Prostate gland (tissue), 2 donors: ENCODE data around the gene FTCD. TPM values are rescaled to one million over a fixed set of nuclear protein-coding genes. Genes with fewer than 3 reads are reported as not detected.
"Not testable (repeated sequence)": the region's sequence is repeated elsewhere in the genome, so short reads cannot be mapped to it uniquely, and the experiment has no call there.

Experiments used
- DNase-seq: peaks from one replicate; pipeline ENCODE4 v3.0.0-alpha.2; 2019; ENCODE audit warnings: low spot score
- H3K27ac ChIP-seq, 2 donors: fragments of 200-600 bp; sonication (generic); 2 replicates each; pipeline ENCODE4 v1.5.1; 2017 to 2019
- H3K27me3 ChIP-seq: fragments of 200-600 bp; sonication (generic); replicated peaks from 2 replicates; pipeline ENCODE4 v1.5.1; 2019; ENCODE audit not compliant: insufficient read depth
- H3K36me3 ChIP-seq, 2 donors: fragments of 200-600 bp; sonication (generic); 1 replicate in 1 of 2; 2 replicates in 1 of 2; pipeline versions ENCODE4 v1.5.1 to v1.8.1; 2017 to 2019
- H3K4me1 ChIP-seq: fragments of 200-600 bp; sonication (generic); replicated peaks from 2 replicates; pipeline ENCODE4 v1.5.1; 2019
- H3K4me3 ChIP-seq, 2 donors: fragments of 200-600 bp; sonication (generic); 2 replicates each; pipeline ENCODE4 v1.5.1; 2017 to 2019
- H3K9me3 ChIP-seq: fragments of 200-600 bp; sonication (generic); 2 replicates; pipeline ENCODE4 v1.5.1; 2017
- CTCF ChIP-seq, 4 experiments: fragments of 200-600 bp in 2 of 4; fragments of 450-650 bp in 2 of 4; sonication (generic) in 2 of 4; IDR thresholded peaks; 1 replicate in 3 of 4; 2 replicates in 1 of 4; pipeline ENCODE4 v1.5.1; 2016 to 2019; ENCODE audit warnings: antibody characterized with exemption in 4 of 4, mild to moderate bottlenecking in 2 of 4, moderate library complexity in 2 of 4
- POLR2A ChIP-seq: fragments of 450-650 bp; IDR thresholded peaks from one replicate; pipeline ENCODE4 v1.6.1; 2016; ENCODE audit warnings: antibody characterized with exemption, mild to moderate bottlenecking
- POLR2AphosphoS5 ChIP-seq: sonication (generic); formaldehyde crosslinking; IDR thresholded peaks from one replicate; pipeline ENCODE4 v1.6.1; 2017; ENCODE audit warnings: antibody characterized with exemption
- WGBS: methylation state at CpG from one replicate; pipeline ENCODE4 v1.1.5; 2018; 5-methylcytosine and 5-hydroxymethylcytosine counted together
- intact Hi-C: fragments of 100-400 bp; cut with DNase I; formaldehyde crosslinking; loops from one replicate; pipeline ENCODE4 v1.14.2; 2022
- total RNA-seq, 2 donors: library from RNA; depleted of rRNA; stranded (reverse); fragments of >200 nt; gene quantifications; one replicate each; pipeline ENCODE4 v1.1.0, GENCODE V29; 2016

The FTCD gene
- total RNA-seq, 2 donors from 2014 or later: 1.4 to 19.0 TPM

GRCh38 chr21:46179708-46180078 lies 24.3 kb upstream of the FTCD start:
- WGBS: 74% methylated on average over 17 of the region's 17 CpGs
- Histone ChIP-seq H3K36me3 (no peaks in the 10 kb centered on the region), H3K9me3 (no peaks in the 10 kb centered on the region), H3K27me3 (no peaks in the 10 kb centered on the region), H3K27ac (peak overlapping the region in 1 of 2 donors; percentile 57), H3K4me1 (no peaks in the 10 kb centered on the region), H3K4me3 (no peak overlapping the region)
- DNase-seq: no peak
- intact Hi-C loops: loop anchor here (5.0 kb wide), 1 partner anchor 37 kb away; no protein-coding TSS in a partner anchor
- TF ChIP-seq CTCF (IDR thresholded peaks at IDR 0.05) (no peak), POLR2A (no peak), POLR2AphosphoS5 (no peak)

GRCh38 chr21:46178961-46179360 lies 23.6 kb upstream of the FTCD start:
- Histone ChIP-seq H3K4me1 (no peaks in the 10 kb centered on the region), H3K4me3 (no peak overlapping the region), H3K27me3 (no peaks in the 10 kb centered on the region), H3K27ac (peak overlapping the region in 1 of 2 donors; percentile 57), H3K9me3 (no peaks in the 10 kb centered on the region), H3K36me3 (no peaks in the 10 kb centered on the region)
- intact Hi-C loops: no loop called here
- 82% methylated on average over 4 of the region's 4 CpGs for WGBS
- no peak for TF ChIP-seq POLR2A
- no peak for TF ChIP-seq POLR2AphosphoS5
- TF ChIP-seq CTCF (IDR thresholded peaks at IDR 0.05): no peak
- DNase-seq: no peak

- DNase-seq, H3K4me3 ChIP-seq, H3K36me3 ChIP-seq, intact Hi-C loops, H3K27me3 ChIP-seq, H3K9me3 ChIP-seq, H3K4me1 ChIP-seq: not testable (repeated sequence)
- peak; percentile 76 for TF ChIP-seq POLR2AphosphoS5
- H3K27ac ChIP-seq: peak overlapping the region in 1 of 2 donors; percentile 79
- WGBS: 82% methylated on average over 3 of the region's 3 CpGs
Measured at GRCh38 chr21:46176443-46177129, 21.2 kb upstream of the FTCD start.

GRCh38 chr21:46173573-46173972 lies 18.2 kb upstream of the FTCD start:
- H3K4me3 ChIP-seq: no peak overlapping the region
- H3K27me3 ChIP-seq: no peaks in the 10 kb centered on the region
- TF ChIP-seq POLR2A (no peak), POLR2AphosphoS5 (no peak), CTCF (IDR thresholded peaks at IDR 0.05) (no peak)
- DNase-seq: no peak
- H3K4me1 ChIP-seq: no peaks in the 10 kb centered on the region
- 100% methylated on average over 1 of the region's 1 CpG for WGBS
- H3K27ac ChIP-seq: no peak overlapping the region
- H3K9me3 ChIP-seq: no peaks in the 10 kb centered on the region
- H3K36me3 ChIP-seq: no peaks in the 10 kb centered on the region
- intact Hi-C loops: no loop called here

GRCh38 chr21:46172863-46173528 lies 17.6 kb upstream of the FTCD start:
- TF ChIP-seq POLR2A (no peak), CTCF (IDR thresholded peaks at IDR 0.05) (no peak)
- WGBS: 85% methylated on average over 6 of the region's 6 CpGs
- intact Hi-C loops: no loop called here
- H3K4me1 ChIP-seq: no peaks in the 10 kb centered on the region
- no peaks in the 10 kb centered on the region for H3K9me3 ChIP-seq
- no peak overlapping the region for H3K27ac ChIP-seq
- DNase-seq: no peak
- H3K4me3 ChIP-seq: no peak overlapping the region
- no peaks in the 10 kb centered on the region for H3K36me3 ChIP-seq
- no peaks in the 10 kb centered on the region for H3K27me3 ChIP-seq
